Tibial nerve (tissue), 4 donors: Measurements from ENCODE around the gene OAS1.

ENCODE experiments used
- EP300 ChIP-seq, 2 donors: sonication (generic); formaldehyde crosslinking; IDR thresholded peaks; one replicate each; pipeline ENCODE4 v1.6.1; 2017; ENCODE audit warnings: antibody characterized with exemption in 2 of 2, mild to moderate bottlenecking in 1 of 2
- POLR2A ChIP-seq, 2 donors: fragments of 450-650 bp; IDR thresholded peaks; one replicate each; pipeline ENCODE4 v1.6.1; 2017; ENCODE audit warnings: antibody characterized with exemption in 2 of 2, mild to moderate bottlenecking in 2 of 2, moderate library complexity in 2 of 2
- TF ChIP-seq, protein P1 (sequence below), 5 experiments: fragments of 200-600 bp in 3 of 5; fragments of 450-650 bp in 2 of 5; sonication (generic) in 3 of 5; IDR thresholded peaks; one replicate each; pipeline ENCODE4 v1.5.1; 2016 to 2019; ENCODE audit warnings: antibody characterized with exemption in 5 of 5, mild to moderate bottlenecking in 3 of 5, moderate library complexity in 2 of 5

DNA sequence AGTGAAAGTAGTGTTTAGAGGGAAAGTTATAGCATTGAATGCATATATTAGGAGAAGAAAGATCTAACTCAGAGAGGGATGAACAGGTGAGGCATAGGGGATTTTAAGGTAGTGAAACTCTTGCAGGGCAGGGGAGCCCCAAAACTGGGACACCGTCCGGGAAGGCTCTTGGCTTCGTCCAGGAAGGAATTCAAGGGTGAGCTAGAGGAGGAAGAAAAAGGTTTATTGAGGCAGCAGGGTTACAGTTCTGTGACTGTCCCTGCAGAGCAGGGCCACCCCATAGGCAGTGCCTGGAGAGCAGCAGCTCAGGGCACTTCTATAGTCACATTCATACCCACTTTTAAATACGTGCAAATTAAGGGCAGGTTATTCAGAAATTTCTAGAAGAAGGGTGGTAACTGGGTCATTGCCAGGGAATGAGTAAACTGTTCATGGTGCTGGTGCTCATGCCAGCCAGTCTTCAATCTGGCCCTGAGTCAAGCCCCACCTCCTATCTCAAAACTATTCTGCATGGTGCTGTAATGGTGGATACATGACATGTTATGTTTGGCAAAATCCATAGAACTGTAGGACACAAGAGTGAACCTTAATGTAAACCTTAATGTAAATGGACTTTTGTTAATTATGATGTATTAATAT, 1.2 kb upstream of the OAS1 start:
- TF ChIP-seq POLR2A (IDR thresholded peaks at IDR 0.05) (no peak), EP300 (IDR thresholded peaks at IDR 0.05) (no peak)
- TF ChIP-seq, protein P1, sequence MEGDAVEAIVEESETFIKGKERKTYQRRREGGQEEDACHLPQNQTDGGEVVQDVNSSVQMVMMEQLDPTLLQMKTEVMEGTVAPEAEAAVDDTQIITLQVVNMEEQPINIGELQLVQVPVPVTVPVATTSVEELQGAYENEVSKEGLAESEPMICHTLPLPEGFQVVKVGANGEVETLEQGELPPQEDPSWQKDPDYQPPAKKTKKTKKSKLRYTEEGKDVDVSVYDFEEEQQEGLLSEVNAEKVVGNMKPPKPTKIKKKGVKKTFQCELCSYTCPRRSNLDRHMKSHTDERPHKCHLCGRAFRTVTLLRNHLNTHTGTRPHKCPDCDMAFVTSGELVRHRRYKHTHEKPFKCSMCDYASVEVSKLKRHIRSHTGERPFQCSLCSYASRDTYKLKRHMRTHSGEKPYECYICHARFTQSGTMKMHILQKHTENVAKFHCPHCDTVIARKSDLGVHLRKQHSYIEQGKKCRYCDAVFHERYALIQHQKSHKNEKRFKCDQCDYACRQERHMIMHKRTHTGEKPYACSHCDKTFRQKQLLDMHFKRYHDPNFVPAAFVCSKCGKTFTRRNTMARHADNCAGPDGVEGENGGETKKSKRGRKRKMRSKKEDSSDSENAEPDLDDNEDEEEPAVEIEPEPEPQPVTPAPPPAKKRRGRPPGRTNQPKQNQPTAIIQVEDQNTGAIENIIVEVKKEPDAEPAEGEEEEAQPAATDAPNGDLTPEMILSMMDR (IDR thresholded peaks at IDR 0.05), result no peak
